Muscle layer of colon (tissue), 2 donors: ENCODE data around the gene SYCN.

Source experiments
- H3K27ac ChIP-seq: one replicate; pipeline ENCODE4 v1.7.0; 2013; ENCODE audit warnings: low read depth, mild to moderate bottlenecking, low read length, moderate library complexity
- H3K27me3 ChIP-seq, 2 donors: one replicate each; pipeline ENCODE4 v1.7.0; 2013; ENCODE audit warnings: low read length in 2 of 2, mild to moderate bottlenecking in 2 of 2; ENCODE audit not compliant: insufficient read depth in 2 of 2, control insufficient read depth in 1 of 2
- H3K36me3 ChIP-seq: one replicate; pipeline ENCODE4 v1.7.0; 2013; ENCODE audit warnings: mild to moderate bottlenecking, low read length; ENCODE audit not compliant: insufficient read depth
- H3K4me1 ChIP-seq: one replicate; pipeline ENCODE4 v1.7.0; 2013; ENCODE audit warnings: mild to moderate bottlenecking, low read length; ENCODE audit not compliant: insufficient read depth
- H3K4me3 ChIP-seq, 2 donors: one replicate each; pipeline ENCODE4 v1.7.0; 2013; ENCODE audit warnings: low read length in 2 of 2, low read depth in 1 of 2, mild to moderate bottlenecking in 1 of 2, moderate library complexity in 1 of 2
- H3K9ac ChIP-seq: one replicate; pipeline ENCODE4 v1.7.0; 2013; ENCODE audit warnings: low read length
- H3K9me3 ChIP-seq: one replicate; pipeline ENCODE4 v1.7.0; 2013; ENCODE audit warnings: mild to moderate bottlenecking, low read length
- donor health status: abdominal sarcoma.
- donor health status: Adenocarcinoma of cecum.

Gene SYCN

GRCh38 chr19:39174558-39175544 lies 29.2 kb downstream of the SYCN start:
- Histone ChIP-seq H3K4me1 (no peaks in the 10 kb centered on the region), H3K27me3 (no peaks in the 10 kb centered on the region), H3K9me3 (no peaks in the 10 kb centered on the region), H3K36me3 (peaks cover 35% of the 10 kb centered on the region), H3K9ac (no peak overlapping the region), H3K27ac (no peak overlapping the region), H3K4me3 (no peak overlapping the region)

GRCh38 chr19:39174142-39174541 lies 29.9 kb downstream of the SYCN start:
- Histone ChIP-seq H3K4me3 (no peak overlapping the region), H3K27me3 (no peaks in the 10 kb centered on the region), H3K36me3 (peaks cover 36% of the 10 kb centered on the region), H3K9ac (no peak overlapping the region), H3K4me1 (no peaks in the 10 kb centered on the region), H3K9me3 (no peaks in the 10 kb centered on the region), H3K27ac (no peak overlapping the region)

GRCh38 chr19:39173502-39173991 lies 30.5 kb downstream of the SYCN start:
- Histone ChIP-seq H3K27ac (no peak overlapping the region), H3K9me3 (no peaks in the 10 kb centered on the region), H3K9ac (no peak overlapping the region), H3K27me3 (no peaks in the 10 kb centered on the region), H3K4me3 (no peak overlapping the region), H3K4me1 (no peaks in the 10 kb centered on the region), H3K36me3 (peaks cover 36% of the 10 kb centered on the region)

GRCh38 chr19:39172700-39173501 lies 31.2 kb downstream of the SYCN start:
- H3K9me3 ChIP-seq = no peaks in the 10 kb centered on the region
- no peaks in the 10 kb centered on the region for H3K27me3 ChIP-seq
- no peaks in the 10 kb centered on the region for H3K4me1 ChIP-seq
- H3K36me3 ChIP-seq = peaks cover 33% of the 10 kb centered on the region
- H3K27ac ChIP-seq = no peak overlapping the region
- no peak overlapping the region for H3K4me3 ChIP-seq
- H3K9ac ChIP-seq = no peak overlapping the region

- Histone ChIP-seq H3K4me1 (peaks cover 5% of the 10 kb centered on the region), H3K36me3 (peaks cover 26% of the 10 kb centered on the region), H3K4me3 (no peak overlapping the region), H3K9me3 (no peaks in the 10 kb centered on the region), H3K27me3 (no peaks in the 10 kb centered on the region), H3K9ac (no peak overlapping the region), H3K27ac (no peak overlapping the region)
Measured at GRCh38 chr19:39171479-39172465, 32.3 kb downstream of the SYCN start.

- H3K27me3 ChIP-seq = no peaks in the 10 kb centered on the region
- peaks cover 21% of the 10 kb centered on the region for H3K36me3 ChIP-seq
- H3K27ac ChIP-seq = no peak overlapping the region
- no peak overlapping the region for H3K4me3 ChIP-seq
- no peak overlapping the region for H3K9ac ChIP-seq
- no peaks in the 10 kb centered on the region for H3K9me3 ChIP-seq
- H3K4me1 ChIP-seq = peaks cover 11% of the 10 kb centered on the region
Measured at GRCh38 chr19:39170386-39171231, 33.5 kb downstream of the SYCN start.

- H3K36me3 ChIP-seq = peaks cover 13% of the 10 kb centered on the region
Measured at GRCh38 chr19:39169143-39169810, 34.8 kb downstream of the SYCN start.

GRCh38 chr19:39168258-39169142 lies 35.6 kb downstream of the SYCN start:
- Histone ChIP-seq H3K9me3 (no peaks in the 10 kb centered on the region), H3K27ac (no peak overlapping the region), H3K4me3 (no peak overlapping the region), H3K9ac (no peak overlapping the region), H3K36me3 (peaks cover 13% of the 10 kb centered on the region), H3K4me1 (peaks cover 11% of the 10 kb centered on the region), H3K27me3 (no peaks in the 10 kb centered on the region)

More at GRCh38 chr19:39169143-39169810, 34.8 kb downstream of the SYCN start:
- Histone ChIP-seq H3K27ac (no peak overlapping the region), H3K9me3 (no peaks in the 10 kb centered on the region), H3K9ac (no peak overlapping the region), H3K4me3 (no peak overlapping the region), H3K27me3 (no peaks in the 10 kb centered on the region), H3K4me1 (peaks cover 11% of the 10 kb centered on the region)

- H3K4me3 ChIP-seq = no peak overlapping the region
- H3K9me3 ChIP-seq = no peaks in the 10 kb centered on the region
- no peaks in the 10 kb centered on the region for H3K27me3 ChIP-seq
- peaks cover 11% of the 10 kb centered on the region for H3K4me1 ChIP-seq
- H3K36me3 ChIP-seq = peaks cover 12% of the 10 kb centered on the region
- H3K9ac ChIP-seq = no peak overlapping the region
- no peak overlapping the region for H3K27ac ChIP-seq
Measured at GRCh38 chr19:39167461-39168257, 36.4 kb downstream of the SYCN start.
